Endothelial cell of umbilical vein (primary cell): ENCODE measurements around the gene SNAPC2.

ENCODE experiments used
- CTCF ChIP-seq, 2 donors: IDR thresholded peaks; 1 replicate in 1 of 2; 2 replicates in 1 of 2; pipeline ENCODE4 v1.5.1; 2011; ENCODE audit warnings: low read length in 2 of 2, mild to moderate bottlenecking in 2 of 2, moderate library complexity in 2 of 2, control low read depth in 1 of 2, inconsistent platforms in 1 of 2, low read depth in 1 of 2; ENCODE audit not compliant: insufficient read depth in 1 of 2; ENCODE audit errors: extremely low read depth in 1 of 2
- POLR2AphosphoS5 ChIP-seq: IDR thresholded peaks from 2 replicates; pipeline ENCODE4 v1.6.1; 2012; ENCODE audit warnings: low read depth, mild to moderate bottlenecking, control low read depth, low read length, moderate library complexity; ENCODE audit not compliant: insufficient read depth

DNA sequence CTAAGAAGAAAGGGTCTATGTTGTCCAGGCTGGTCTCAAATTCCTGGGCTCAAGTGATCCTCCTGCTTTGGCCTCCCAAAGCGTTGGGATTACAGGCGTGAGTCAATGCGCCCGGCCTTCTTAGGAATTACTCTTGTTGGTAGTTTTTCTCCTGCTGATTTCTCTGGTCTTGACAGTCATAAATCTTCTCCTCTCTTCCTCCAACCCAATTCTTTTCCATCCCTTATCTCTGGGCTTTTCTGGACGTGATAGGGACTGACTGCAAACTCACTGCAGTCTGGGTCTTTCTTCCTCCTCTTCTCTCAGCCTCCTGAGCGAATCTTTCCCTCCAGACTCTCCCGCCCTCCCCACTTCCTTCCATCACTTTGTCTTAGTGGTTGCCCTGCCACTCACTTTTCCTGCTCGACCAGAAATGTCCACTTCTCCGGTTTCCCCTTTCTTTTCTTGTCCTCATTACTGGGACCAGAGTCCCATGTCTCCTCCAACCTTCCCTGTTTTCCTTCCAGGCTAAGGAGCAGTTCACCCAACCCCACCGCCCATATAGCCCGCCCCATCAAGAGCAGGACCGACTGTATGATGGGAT is 45.2 kb downstream of the SNAPC2 start:
- TF ChIP-seq POLR2AphosphoS5: no peak
- no peak for TF ChIP-seq CTCF (IDR thresholded peaks at IDR 0.05; ENCODE audit: extremely low read depth in 1 of 2, insufficient read depth in 1 of 2, low read depth in 1 of 2, low read length in 2 of 2)
